ENCODE data around the gene ZC3H4. TPM values are rescaled to one million over a fixed set of nuclear protein-coding genes. Genes with fewer than 3 reads are reported as not detected.

Gene ZC3H4
- total RNA-seq, 1 donor from 2014 or later: 18.8 TPM

GRCh38 chr19:47020992-47021496 lies 92.5 kb downstream of the ZC3H4 start:
- DNase-seq: no peak

DNA sequence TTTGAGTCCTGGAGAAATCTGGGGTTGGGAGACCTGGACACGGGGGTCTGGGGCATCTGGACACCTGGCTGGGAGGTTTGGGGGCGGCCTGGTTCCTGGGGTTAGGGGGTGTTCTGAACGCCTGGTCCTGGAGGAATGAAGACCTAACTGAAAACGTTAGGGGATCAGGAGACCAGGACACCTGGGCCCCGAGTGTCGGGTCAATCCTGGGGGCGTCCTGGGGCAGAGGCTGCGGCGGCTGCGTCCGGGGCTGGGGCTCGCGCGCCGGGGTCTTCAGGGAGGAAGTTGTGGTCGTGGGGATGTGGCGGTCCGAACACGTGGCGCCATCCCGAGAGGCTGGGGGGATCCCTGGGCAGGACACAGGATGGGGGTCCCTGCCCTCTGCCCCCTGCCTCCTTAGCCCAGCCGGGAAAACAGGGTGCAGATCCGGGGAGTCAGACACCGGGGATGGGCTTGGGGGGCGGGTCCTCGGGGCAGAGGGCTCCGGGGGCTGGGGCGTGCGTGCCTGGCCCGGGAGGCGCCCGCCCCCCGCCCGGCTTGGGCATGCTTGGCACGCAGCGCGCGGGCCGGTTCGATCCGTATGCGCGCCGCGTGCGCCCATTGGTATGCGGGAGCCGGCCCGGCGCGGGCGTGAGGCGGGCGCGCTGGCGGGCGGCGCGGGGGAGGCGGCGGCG lies 93.3 kb downstream of the ZC3H4 start:
- no peak for DNase-seq

GRCh38 chr19:47019431-47020041 lies 94.0 kb downstream of the ZC3H4 start, which contains the start of gene NPAS1:
Gene NPAS1 (plus strand): TSS chr19:47019837. CDS start chr19:47021048, 1,211 bp downstream.
- no peak for DNase-seq

GRCh38 chr19:47018923-47019322 lies 94.7 kb downstream of the ZC3H4 start:
- DNase-seq: no peak

Other genes with a start within 250 kb of the ZC3H4 start
- gene NPAS1, start 93.9 kb downstream of the ZC3H4 start, total RNA-seq: not detected
- gene TMEM160, start 65.2 kb downstream of the ZC3H4 start, total RNA-seq: 11.1 TPM
- 90.8 TPM for gene SAE1, start 17.1 kb upstream of the ZC3H4 start, total RNA-seq
- gene BBC3, start 117.4 kb upstream of the ZC3H4 start, total RNA-seq: 8.3 TPM
- 11.0 TPM for gene CCDC9, start 142.7 kb upstream of the ZC3H4 start, total RNA-seq
- 4.8 TPM for gene INAFM1, start 161.1 kb upstream of the ZC3H4 start, total RNA-seq
- 1.2 TPM for gene C5AR1, start 196.1 kb upstream of the ZC3H4 start, total RNA-seq
- gene C5AR2, start 218.4 kb upstream of the ZC3H4 start, total RNA-seq: 0.31 TPM
- 9.3 TPM for gene DHX34, start 235.5 kb upstream of the ZC3H4 start, total RNA-seq